GM12892 (cell line): ENCODE data around the gene RFTN1.

Experiments used
- POLR2A ChIP-seq: IDR thresholded peaks from 2 replicates; pipeline ENCODE4 v1.6.1; 2011; ENCODE audit warnings: low read depth, low read length, control low read depth
- POLR2AphosphoS5 ChIP-seq: IDR thresholded peaks from 2 replicates; pipeline ENCODE4 v1.6.1; 2011; ENCODE audit warnings: low read depth, low read length, control low read depth
- TAF1 ChIP-seq: IDR thresholded peaks from 2 replicates; pipeline ENCODE4 v1.6.1; 2011; ENCODE audit warnings: low read depth, mild to moderate bottlenecking, control low read depth, low read length, borderline replicate concordance

DNA sequence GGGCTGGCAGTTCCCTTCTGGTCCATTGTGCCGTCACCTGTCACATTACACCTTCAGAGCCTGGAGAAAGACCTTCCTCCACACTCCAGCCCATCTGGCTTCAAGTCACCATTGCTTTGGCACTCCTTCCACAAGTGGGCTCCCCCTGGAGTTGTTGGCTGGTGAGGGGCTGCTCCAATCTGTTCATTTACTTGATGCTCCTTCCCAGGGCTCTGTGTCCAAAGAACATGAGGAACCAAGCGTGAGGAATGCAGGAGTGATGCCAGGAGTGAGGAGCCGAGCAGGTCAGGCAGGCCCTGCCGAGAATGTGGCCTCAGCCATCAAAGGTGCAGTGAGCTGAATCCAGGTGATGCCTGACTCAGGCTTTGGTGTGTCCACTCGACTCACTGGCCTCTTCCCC is 191.3 kb downstream of the RFTN1 start:
- TF ChIP-seq POLR2A (no peak; the same call in 1 of the 2 replicates), POLR2AphosphoS5 (peak; percentile 17; the same call in 1 of the 2 replicates), TAF1 (no peak)
